RWPE2 (cell line): ENCODE measurements around the gene COPA.

ENCODE experiments used
- ATAC-seq: fragments of 200-7000 bp; cut with Tn5 transposase; 3 replicates; pipeline ENCODE4 v1.9.1; 2021; ENCODE audit warnings: low read depth
- DNase-seq: peaks from one replicate; pipeline ENCODE4 v3.0.0-alpha.2; 2020; ENCODE audit warnings: low spot score
- H3K27ac ChIP-seq: fragments of 450-650 bp; 2 replicates; pipeline ENCODE4 v1.5.1; 2017; ENCODE audit warnings: mild to moderate bottlenecking; ENCODE audit not compliant: poor library complexity, severe bottlenecking
- H3K27me3 ChIP-seq: fragments of 250-450 bp; sonication (Bioruptor Pico); 2 replicates; pipeline ENCODE4 v1.5.1; 2021; ENCODE audit warnings: mild to moderate bottlenecking, moderate library complexity; ENCODE audit not compliant: insufficient read depth, poor library complexity, severe bottlenecking
- H3K36me3 ChIP-seq: fragments of 250-450 bp; sonication (Bioruptor Pico); 2 replicates; pipeline ENCODE4 v1.5.1; 2020; ENCODE audit warnings: low read depth, mild to moderate bottlenecking, moderate library complexity
- H3K4me1 ChIP-seq: fragments of 250-450 bp; sonication (Bioruptor Pico); 2 replicates; pipeline ENCODE4 v1.5.1; 2021; ENCODE audit warnings: mild to moderate bottlenecking, moderate library complexity; ENCODE audit not compliant: insufficient read depth, poor library complexity, severe bottlenecking
- H3K4me3 ChIP-seq: fragments of 250-450 bp; sonication (Bioruptor Pico); 2 replicates; pipeline ENCODE4 v1.5.1; 2021; ENCODE audit warnings: mild to moderate bottlenecking, moderate library complexity; ENCODE audit not compliant: severe bottlenecking
- H3K9me3 ChIP-seq: fragments of 250-450 bp; sonication (Bioruptor Pico); 2 replicates; pipeline ENCODE4 v1.5.1; 2021; ENCODE audit warnings: mild to moderate bottlenecking, moderate library complexity; ENCODE audit not compliant: severe bottlenecking
- CTCF ChIP-seq: fragments of 450-650 bp; IDR thresholded peaks from one replicate; pipeline ENCODE4 v1.5.1; 2017; ENCODE audit warnings: mild to moderate bottlenecking, moderate library complexity; ENCODE audit not compliant: poor library complexity, severe bottlenecking

The COPA gene

GRCh38 chr1:160239582-160240299 is 103.3 kb downstream of the COPA start:
- DNase-seq, result no peak
- TF ChIP-seq CTCF, result no peak
- Histone ChIP-seq H3K27me3 (no peaks in the 10 kb centered on the region), H3K27ac (no peak overlapping the region), H3K36me3 (peaks cover 79% of the 10 kb centered on the region), H3K4me1 (no peaks in the 10 kb centered on the region), H3K9me3 (no peaks in the 10 kb centered on the region), H3K4me3 (no peak overlapping the region)
- no peak for ATAC-seq
